ENCODE data around the gene BMPR1B.

BMPR1B gene

GRCh38 chr4:95087657-95088455, 330.1 kb downstream of the BMPR1B start:
- no peak for DNase-seq (ENCODE audit: low read depth, low spot score)

GRCh38 chr4:95091272-95091671, 333.5 kb downstream of the BMPR1B start:
- DNase-seq (ENCODE audit: low read depth, low spot score): no peak

- no peak for DNase-seq (ENCODE audit: low read depth, low spot score)
These were observed 335.0 kb downstream of the BMPR1B start for GRCh38 chr4:95092766-95093165.

- DNase-seq (ENCODE audit: low read depth, low spot score): no peak
These were observed 335.7 kb downstream of the BMPR1B start for GRCh38 chr4:95093460-95093859.

GRCh38 chr4:95093936-95094929, 336.5 kb downstream of the BMPR1B start:
- no peak for DNase-seq (ENCODE audit: low read depth, low spot score)

GRCh38 chr4:95095348-95095974, 337.7 kb downstream of the BMPR1B start:
- no peak for DNase-seq (ENCODE audit: low read depth, low spot score)

- no peak for DNase-seq (ENCODE audit: low read depth, low spot score)
These were observed 344.5 kb downstream of the BMPR1B start for GRCh38 chr4:95102162-95102790.

GRCh38 chr4:95105112-95105511, 347.4 kb downstream of the BMPR1B start:
- no peak for DNase-seq (ENCODE audit: low read depth, low spot score)

GRCh38 chr4:95105983-95106382, 348.2 kb downstream of the BMPR1B start:
- DNase-seq (ENCODE audit: low read depth, low spot score): no peak

- DNase-seq (ENCODE audit: low read depth, low spot score): no peak
These were observed 348.7 kb downstream of the BMPR1B start for GRCh38 chr4:95106408-95106928.

- no peak for DNase-seq (ENCODE audit: low read depth, low spot score)
These were observed 349.2 kb downstream of the BMPR1B start for GRCh38 chr4:95107004-95107403.

GRCh38 chr4:95107635-95108034, 349.9 kb downstream of the BMPR1B start:
- DNase-seq (ENCODE audit: low read depth, low spot score): no peak

GRCh38 chr4:95108883-95109421, 351.2 kb downstream of the BMPR1B start:
- DNase-seq (ENCODE audit: low read depth, low spot score): no peak

GRCh38 chr4:95114521-95114920, 356.8 kb downstream of the BMPR1B start:
- no peak for DNase-seq (ENCODE audit: low read depth, low spot score)

GRCh38 chr4:95118497-95118896, 360.7 kb downstream of the BMPR1B start:
- no peak for DNase-seq (ENCODE audit: low read depth, low spot score)

GRCh38 chr4:95120456-95120855, 362.7 kb downstream of the BMPR1B start:
- no peak for DNase-seq (ENCODE audit: low read depth, low spot score)

GRCh38 chr4:95122001-95122400, 364.2 kb downstream of the BMPR1B start:
- no peak for DNase-seq (ENCODE audit: low read depth, low spot score)

GRCh38 chr4:95124906-95125504, 367.2 kb downstream of the BMPR1B start:
- no peak for DNase-seq (ENCODE audit: low read depth, low spot score)

GRCh38 chr4:95129031-95129430, 371.3 kb downstream of the BMPR1B start:
- DNase-seq (ENCODE audit: low read depth, low spot score): no peak

GRCh38 chr4:95129821-95130311, 372.1 kb downstream of the BMPR1B start:
- DNase-seq (ENCODE audit: low read depth, low spot score): no peak
